ENCODE data around the gene IL2RA. TPM values are rescaled to one million over a fixed set of nuclear protein-coding genes. Genes with fewer than 3 reads are reported as not detected.

Gene IL2RA
- total and polyA plus RNA-seq, 9 of the 15 experiments (the other 6 are each of a cell fraction or from before 2014, with no cell fraction given), result 0.95 TPM; not detected in 8

DNA sequence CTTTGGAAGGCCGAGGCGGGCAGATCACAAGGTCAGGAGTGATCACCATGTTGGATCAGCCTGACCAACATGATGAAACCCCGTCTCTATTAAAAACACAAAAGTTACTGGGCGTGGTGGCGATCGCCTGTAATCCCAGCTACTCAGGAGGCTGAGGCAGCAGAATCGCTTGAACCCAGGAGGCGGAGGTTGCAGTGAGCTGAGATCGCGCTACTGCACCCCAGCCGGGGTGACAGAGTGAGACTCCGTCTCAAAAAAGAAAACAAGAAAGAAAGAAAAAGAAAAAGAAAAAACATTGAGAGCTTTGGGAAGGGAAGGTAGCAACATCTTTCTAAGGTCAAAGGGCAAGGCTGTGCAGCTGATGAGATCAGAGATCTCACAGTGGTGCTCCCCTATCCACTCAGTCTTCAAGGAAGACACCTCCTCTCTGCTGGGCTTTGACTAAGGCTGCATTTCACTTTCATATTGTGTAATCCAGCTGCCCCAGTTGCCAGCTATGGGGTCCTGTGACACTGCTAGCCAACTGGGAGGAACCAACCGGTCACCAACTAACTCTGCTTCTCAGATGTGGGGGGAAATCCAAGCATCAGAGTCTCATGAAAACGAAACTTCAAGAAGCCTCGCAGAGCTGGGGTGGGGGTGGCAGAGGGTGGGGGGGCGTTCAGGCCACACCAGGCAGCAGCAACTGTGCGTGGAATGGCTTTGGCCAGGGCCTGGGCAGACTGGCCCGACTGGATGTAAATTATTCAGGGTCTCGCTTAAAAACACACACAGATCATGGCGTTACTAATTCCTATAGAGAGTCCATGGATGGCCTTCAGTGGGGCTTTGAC, 86.3 kb downstream of the IL2RA start:
- peak in 2 of 4 experiments; percentile 41 to 44 for DNase-seq (ENCODE audit: extremely low read depth in 1 of 4, low spot score in 3 of 4)
- H3K4me3 ChIP-seq, result peak overlapping the region; percentile 82
- TF ChIP-seq ZBTB8A (IDR thresholded peaks at IDR 0.05; ENCODE audit: partially characterized antibody) (no peak), KAT7 (CRISPR knock-in tag; IDR thresholded peaks at IDR 0.05; ENCODE audit: borderline replicate concordance) (no peak), TAF9B (IDR thresholded peaks at IDR 0.05; ENCODE audit: partially characterized antibody) (no peak), JUNB (CRISPR knock-in tag; conservative IDR thresholded peaks at IDR 0.05) (no peak), NFE2 (IDR thresholded peaks at IDR 0.05; ENCODE audit: low read depth) (no peak), MAFG (tag; conservative IDR thresholded peaks at IDR 0.05) (no peak), CEBPB (tag; IDR thresholded peaks at IDR 0.05) (peak; percentile 58; the same call in 1 of the 2 replicates), DIDO1 (tag; IDR thresholded peaks at IDR 0.05; ENCODE audit: low read depth) (no peak), RREB1 (CRISPR knock-in tag; IDR thresholded peaks at IDR 0.05) (no peak), GATA2 (CRISPR knock-in tag; IDR thresholded peaks at IDR 0.05) (peak; percentile 25; the same call in 1 of the 2 replicates), MXI1 (IDR thresholded peaks at IDR 0.05; ENCODE audit: low read depth, low read length) (no peak), MLX (CRISPR knock-in tag; conservative IDR thresholded peaks at IDR 0.05) (no peak), ZNF780A (CRISPR knock-in tag; IDR thresholded peaks at IDR 0.05) (no peak), COPS2 (conservative IDR thresholded peaks at IDR 0.05) (no peak), CBX8 (IDR thresholded peaks at IDR 0.05; ENCODE audit: borderline replicate concordance, extremely low read depth, low read depth, low read length, poor library complexity, severe bottlenecking) (no peak)

More for the DNA sequence above, 86.3 kb downstream of the IL2RA start:
- H2AFZ ChIP-seq (ENCODE audit: low read depth, low read length), result peak overlapping the region; percentile 98
- WGBS (ENCODE audit: insufficient coverage, low coverage, missing lambda C conversion rate), result 46% methylated on average over 19 of the region's 20 CpGs
- no TSS peak for BruUV-seq (replicated peaks)
- H3K9ac ChIP-seq (ENCODE audit: insufficient read depth in 1 of 2, low read depth in 2 of 2, low read length in 2 of 2), result peak overlapping the region; percentile 80 to 98
- no peaks in the 10 kb centered on the region for H3K9me3 ChIP-seq (replicated peaks; ENCODE audit: control insufficient read depth, insufficient read depth, low read depth, low read length)
- peak overlapping the region; percentile 89 for H3K27ac ChIP-seq (ENCODE audit: extremely low read depth, low read depth, low read length)
- peaks cover 54% of the 10 kb centered on the region for H3K79me2 ChIP-seq (ENCODE audit: control insufficient read depth, insufficient read depth, low read length)
- intact Hi-C loops (cut with micrococcal nuclease) (no loop called here), in situ Hi-C loops (cut with MboI) (no loop called here)
- ChIA-PET CTCF (ENCODE audit: low intra/inter-chr PET ratio) (no interaction called here), POLR2A (interaction anchor here (0.6 to 1.2 kb wide), 3 partner anchors 12 to 156 kb away, joined by 3 to 6 read pairs (median 3); no protein-coding TSS in a partner anchor)
- no peaks in the 10 kb centered on the region for H3K9me1 ChIP-seq (ENCODE audit: control insufficient read depth, insufficient read depth, low read length)
- H3K4me1 ChIP-seq (replicated peaks in 1 of 2; ENCODE audit: control insufficient read depth in 2 of 2, insufficient read depth in 2 of 2, low read length in 2 of 2), result peaks cover 21 to 29% of the 10 kb centered on the region in 2 experiments
- no peaks in the 10 kb centered on the region for H3K27me3 ChIP-seq (ENCODE audit: control insufficient read depth in 2 of 2, insufficient read depth in 2 of 2, low read length in 2 of 2)
- ATAC-seq, result peak; percentile 4
- H3K4me2 ChIP-seq (ENCODE audit: insufficient read depth, low read length), result peak overlapping the region; percentile 91
- FAIRE-seq, result no peak
- H4K20me1 ChIP-seq (replicated peaks; ENCODE audit: control insufficient read depth, insufficient read depth, low read length), result no peaks in the 10 kb centered on the region
- H3K36me3 ChIP-seq (ENCODE audit: control insufficient read depth, insufficient read depth, low read length), result no peaks in the 10 kb centered on the region
